ENCODE results near the gene RNU1-2. TPM values are rescaled to one million over a fixed set of nuclear protein-coding genes. Genes with fewer than 3 reads are reported as not detected.
A peak's percentile ranks its signal among the peaks of the same experiment; 100 is the strongest.
"Not testable (repeated sequence)": the region's sequence is repeated elsewhere in the genome, so short reads cannot be mapped to it uniquely, and the experiment has no call there.

Gene RNU1-2
- total and polyA plus RNA-seq, 2 experiments from 2014 or later = under 0.01 TPM; not detected in 1

GRCh38 chr1:16915627-16915973, 19.8 kb downstream of the RNU1-2 start:
- peak in 1 of 2 donors; percentile 59 for DNase-seq (ENCODE audit: low read depth in 1 of 2, low spot score in 1 of 2)
- TF ChIP-seq, protein P1, sequence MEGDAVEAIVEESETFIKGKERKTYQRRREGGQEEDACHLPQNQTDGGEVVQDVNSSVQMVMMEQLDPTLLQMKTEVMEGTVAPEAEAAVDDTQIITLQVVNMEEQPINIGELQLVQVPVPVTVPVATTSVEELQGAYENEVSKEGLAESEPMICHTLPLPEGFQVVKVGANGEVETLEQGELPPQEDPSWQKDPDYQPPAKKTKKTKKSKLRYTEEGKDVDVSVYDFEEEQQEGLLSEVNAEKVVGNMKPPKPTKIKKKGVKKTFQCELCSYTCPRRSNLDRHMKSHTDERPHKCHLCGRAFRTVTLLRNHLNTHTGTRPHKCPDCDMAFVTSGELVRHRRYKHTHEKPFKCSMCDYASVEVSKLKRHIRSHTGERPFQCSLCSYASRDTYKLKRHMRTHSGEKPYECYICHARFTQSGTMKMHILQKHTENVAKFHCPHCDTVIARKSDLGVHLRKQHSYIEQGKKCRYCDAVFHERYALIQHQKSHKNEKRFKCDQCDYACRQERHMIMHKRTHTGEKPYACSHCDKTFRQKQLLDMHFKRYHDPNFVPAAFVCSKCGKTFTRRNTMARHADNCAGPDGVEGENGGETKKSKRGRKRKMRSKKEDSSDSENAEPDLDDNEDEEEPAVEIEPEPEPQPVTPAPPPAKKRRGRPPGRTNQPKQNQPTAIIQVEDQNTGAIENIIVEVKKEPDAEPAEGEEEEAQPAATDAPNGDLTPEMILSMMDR (IDR thresholded peaks at IDR 0.05; ENCODE audit: low read depth, low read length) = peak; percentile 29

DNA sequence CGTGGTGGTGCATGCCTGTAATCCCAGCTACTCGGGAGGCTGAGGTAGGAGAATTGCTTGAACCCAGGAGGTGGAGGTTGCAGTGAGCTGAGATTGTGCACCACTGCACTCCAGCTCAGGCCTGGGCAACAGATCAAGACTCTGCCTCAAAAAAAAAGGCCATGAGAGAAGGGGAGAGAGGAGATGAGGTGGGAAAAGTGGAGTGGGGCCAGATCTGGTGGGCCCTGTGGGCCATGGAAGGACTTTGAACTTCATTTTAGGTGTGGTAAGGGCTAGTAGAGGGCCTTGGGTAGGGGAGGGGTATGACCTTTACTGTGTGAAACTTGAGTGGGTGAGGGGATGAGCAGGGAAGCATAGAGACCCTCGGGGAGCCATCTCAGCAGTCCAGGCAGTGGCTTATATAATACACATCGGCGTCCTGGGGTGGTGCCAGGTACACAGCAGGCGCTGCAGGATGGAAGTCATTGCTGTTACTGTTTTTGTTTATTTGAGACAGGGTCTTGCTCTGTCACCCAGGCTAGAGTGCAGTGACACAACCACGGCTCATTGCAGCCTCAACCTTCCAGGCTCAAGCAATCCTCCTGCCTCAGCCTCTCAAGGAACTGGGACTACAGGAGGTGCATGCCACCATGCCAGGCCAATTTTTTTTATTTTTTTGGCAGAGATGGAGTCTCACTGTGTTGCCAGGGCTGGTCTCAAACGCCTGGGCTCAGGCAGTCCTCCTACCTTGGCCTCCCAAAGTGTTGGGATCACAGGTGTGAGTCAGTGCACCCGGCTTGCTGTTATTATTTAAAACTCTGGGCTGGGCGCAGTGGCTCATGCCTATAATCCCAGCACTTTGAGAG, 20.5 kb downstream of the RNU1-2 start:
- DNase-seq (ENCODE audit: low read depth in 1 of 2, low spot score in 1 of 2); H3K27me3 ChIP-seq; H3K4me1 ChIP-seq (ENCODE audit: low read depth); H3K4me3 ChIP-seq; H3K9me3 ChIP-seq (ENCODE audit: low read depth); H3K27ac ChIP-seq; H3K36me3 ChIP-seq: not testable (repeated sequence)

More at GRCh38 chr1:16915627-16915973, 19.8 kb downstream of the RNU1-2 start:
- Histone ChIP-seq H3K36me3 (no peaks in the 10 kb centered on the region), H3K4me3 (no peak overlapping the region), H3K9me3 (ENCODE audit: low read depth) (no peaks in the 10 kb centered on the region), H3K27me3 (no peaks in the 10 kb centered on the region), H3K4me1 (ENCODE audit: low read depth) (no peaks in the 10 kb centered on the region), H3K27ac (no peak overlapping the region)

DNA sequence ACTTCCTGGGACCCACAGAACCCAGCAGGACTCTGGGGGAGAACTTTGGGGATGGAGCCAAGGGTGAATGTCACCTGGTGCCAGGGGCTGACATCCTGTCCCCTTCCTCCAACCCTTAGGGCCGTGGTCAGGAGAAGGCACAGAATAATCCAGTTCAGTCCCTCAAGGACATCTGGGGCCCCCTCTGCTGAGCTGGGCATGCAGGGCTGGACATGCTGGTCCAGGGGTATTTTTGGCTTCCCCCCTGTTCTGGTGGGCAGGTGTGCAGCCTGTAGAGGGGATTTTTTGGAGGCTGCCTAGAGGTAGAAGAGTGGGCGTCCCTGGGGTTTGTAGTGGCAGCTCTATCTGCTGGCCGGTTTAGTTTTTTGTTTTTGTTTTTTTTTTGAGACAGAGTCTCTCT, 22.6 kb downstream of the RNU1-2 start:
- Histone ChIP-seq H3K4me1 (ENCODE audit: low read depth) (no peaks in the 10 kb centered on the region), H3K36me3 (no peaks in the 10 kb centered on the region), H3K4me3 (no peak overlapping the region), H3K9me3 (ENCODE audit: low read depth) (no peaks in the 10 kb centered on the region), H3K27ac (no peak overlapping the region), H3K27me3 (no peaks in the 10 kb centered on the region)
- TF ChIP-seq, protein P1 (IDR thresholded peaks at IDR 0.05; ENCODE audit: low read depth, low read length) = no peak
- DNase-seq (ENCODE audit: low read depth in 1 of 2, low spot score in 1 of 2) = no peak

- not testable (repeated sequence) for H3K27me3 ChIP-seq; H3K9me3 ChIP-seq (ENCODE audit: low read depth); H3K27ac ChIP-seq; DNase-seq (ENCODE audit: low read depth in 1 of 2, low spot score in 1 of 2); H3K4me1 ChIP-seq (ENCODE audit: low read depth); H3K36me3 ChIP-seq; H3K4me3 ChIP-seq
These were observed 23.3 kb downstream of the RNU1-2 start for GRCh38 chr1:16918936-16919665.

DNA sequence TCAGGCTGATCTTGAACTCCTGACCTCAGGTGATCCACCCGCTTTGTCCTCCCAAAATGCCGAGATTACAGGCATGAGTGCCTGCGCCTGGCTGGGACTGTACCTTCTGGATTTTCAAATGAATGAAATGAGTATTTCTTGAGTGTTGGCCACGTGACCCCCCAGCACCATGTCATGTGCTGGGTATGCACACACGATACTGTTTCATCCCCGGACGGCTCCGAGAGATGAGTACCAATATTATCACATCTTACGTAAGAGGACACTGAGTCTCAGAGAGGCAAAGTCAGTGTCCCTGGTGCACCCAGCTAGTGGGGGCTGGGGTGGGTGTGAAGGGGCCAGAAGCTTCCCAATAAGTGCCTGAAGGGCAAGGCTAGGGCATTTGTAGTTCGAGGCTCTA, 25.2 kb downstream of the RNU1-2 start:
- Histone ChIP-seq H3K27ac (no peak overlapping the region), H3K36me3 (no peaks in the 10 kb centered on the region), H3K4me3 (no peak overlapping the region), H3K9me3 (ENCODE audit: low read depth) (no peaks in the 10 kb centered on the region), H3K27me3 (no peaks in the 10 kb centered on the region), H3K4me1 (ENCODE audit: low read depth) (no peaks in the 10 kb centered on the region)
- TF ChIP-seq, protein P1 (IDR thresholded peaks at IDR 0.05; ENCODE audit: low read depth, low read length) = no peak
- DNase-seq (ENCODE audit: low read depth in 1 of 2, low spot score in 1 of 2) = no peak

DNA sequence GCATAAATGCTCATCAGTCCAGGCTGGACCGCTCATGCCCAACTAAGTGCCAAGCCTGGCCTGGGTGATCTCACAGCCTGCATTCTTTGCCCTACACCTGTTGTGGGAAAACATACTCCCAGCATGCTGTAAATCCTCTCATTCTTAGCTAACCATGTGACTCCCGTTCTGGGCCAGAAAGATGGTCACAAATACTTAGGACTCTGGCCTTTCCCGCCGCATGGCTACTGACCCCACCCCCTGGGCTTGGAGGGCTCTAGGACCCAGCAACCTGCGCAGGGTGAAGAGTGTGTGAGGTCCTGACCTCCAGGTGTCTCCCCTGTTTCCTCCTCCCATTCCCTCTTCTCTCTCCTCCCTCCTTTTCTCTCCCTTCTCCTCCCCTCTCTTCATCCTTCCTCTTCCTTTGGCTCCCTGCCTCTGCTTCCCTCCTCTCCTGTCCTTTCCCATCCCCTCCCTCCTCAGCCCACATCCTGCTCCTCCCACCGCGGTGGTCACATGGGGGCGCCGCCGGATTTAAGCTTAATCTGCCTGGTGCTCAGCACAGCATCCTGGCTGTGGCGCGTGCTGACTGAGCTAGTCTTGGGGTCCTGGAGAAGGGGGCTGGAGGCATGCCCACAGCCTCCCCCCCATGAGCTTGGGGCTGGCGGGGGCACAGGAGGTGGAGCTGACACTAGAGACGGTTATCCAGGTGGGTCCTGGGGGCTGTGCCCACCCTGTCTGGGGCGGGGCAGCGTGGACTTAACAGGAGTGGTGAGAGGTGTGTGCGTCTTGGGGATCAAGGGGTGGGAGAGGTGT, 25.8 kb downstream of the RNU1-2 start, which contains the start of gene CROCC:
Gene CROCC, plus strand, starts transcription at position 541 of the 795 bp plus-strand sequence. Its CDS starts 88 bp downstream, at position 629.
- no peaks in the 10 kb centered on the region for H3K9me3 ChIP-seq (ENCODE audit: low read depth)
- peak; percentile 66 to 74 for DNase-seq (ENCODE audit: low read depth in 1 of 2, low spot score in 1 of 2)
- H3K27ac ChIP-seq = no peak within 1 kb of the TSS
- no peaks in the 10 kb centered on the region for H3K4me1 ChIP-seq (ENCODE audit: low read depth)
- TF ChIP-seq, protein P1 (IDR thresholded peaks at IDR 0.05; ENCODE audit: low read depth, low read length) = no peak
- no peaks in the 10 kb centered on the region for H3K36me3 ChIP-seq
- H3K27me3 ChIP-seq = no peaks in the 10 kb centered on the region
- peak within 1 kb of the TSS; percentile 7 for H3K4me3 ChIP-seq

Data from cardiac muscle cell (in vitro differentiated cells and primary cell).